DOHH2 (cell line): ENCODE measurements around the gene TMTC1.

ENCODE experiments used
- EZH2phosphoT487 ChIP-seq: fragments of 200-600 bp; sonication (generic); IDR thresholded peaks from 2 replicates; pipeline ENCODE4 v1.6.1; 2017; ENCODE audit warnings: borderline replicate concordance, mild to moderate bottlenecking, antibody characterized with exemption, low read length, moderate library complexity, mixed read lengths
- TF ChIP-seq, protein P1 (sequence below): fragments of 200-600 bp; sonication (generic); IDR thresholded peaks from one replicate; pipeline ENCODE4 v1.5.1; 2014; ENCODE audit warnings: antibody characterized with exemption, mild to moderate bottlenecking, low read depth, low read length; ENCODE audit not compliant: poor library complexity, severe bottlenecking

DNA sequence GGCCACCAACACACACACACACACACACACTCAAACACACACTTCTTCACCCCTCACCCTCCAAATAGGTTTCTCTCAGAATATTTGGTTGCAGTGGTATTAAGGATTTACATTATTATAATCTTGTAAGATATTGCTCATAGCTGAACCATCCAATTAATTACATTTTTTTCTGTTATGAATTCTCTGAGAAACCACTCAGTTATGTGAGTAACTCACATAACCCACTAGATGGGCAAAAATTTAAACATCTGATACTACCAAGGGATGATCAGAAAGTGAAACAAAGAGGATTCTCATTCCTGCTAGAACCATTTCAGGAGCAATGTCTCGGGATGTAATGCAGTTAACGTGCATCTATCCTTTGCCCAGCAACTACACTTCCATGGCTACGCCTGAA is 31.6 kb downstream of the TMTC1 start:
- no peak for TF ChIP-seq EZH2phosphoT487
- TF ChIP-seq, protein P1, sequence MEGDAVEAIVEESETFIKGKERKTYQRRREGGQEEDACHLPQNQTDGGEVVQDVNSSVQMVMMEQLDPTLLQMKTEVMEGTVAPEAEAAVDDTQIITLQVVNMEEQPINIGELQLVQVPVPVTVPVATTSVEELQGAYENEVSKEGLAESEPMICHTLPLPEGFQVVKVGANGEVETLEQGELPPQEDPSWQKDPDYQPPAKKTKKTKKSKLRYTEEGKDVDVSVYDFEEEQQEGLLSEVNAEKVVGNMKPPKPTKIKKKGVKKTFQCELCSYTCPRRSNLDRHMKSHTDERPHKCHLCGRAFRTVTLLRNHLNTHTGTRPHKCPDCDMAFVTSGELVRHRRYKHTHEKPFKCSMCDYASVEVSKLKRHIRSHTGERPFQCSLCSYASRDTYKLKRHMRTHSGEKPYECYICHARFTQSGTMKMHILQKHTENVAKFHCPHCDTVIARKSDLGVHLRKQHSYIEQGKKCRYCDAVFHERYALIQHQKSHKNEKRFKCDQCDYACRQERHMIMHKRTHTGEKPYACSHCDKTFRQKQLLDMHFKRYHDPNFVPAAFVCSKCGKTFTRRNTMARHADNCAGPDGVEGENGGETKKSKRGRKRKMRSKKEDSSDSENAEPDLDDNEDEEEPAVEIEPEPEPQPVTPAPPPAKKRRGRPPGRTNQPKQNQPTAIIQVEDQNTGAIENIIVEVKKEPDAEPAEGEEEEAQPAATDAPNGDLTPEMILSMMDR = no peak
